IgD-negative memory B cell (primary cell): ENCODE results near the gene KIAA0825. TPM values are rescaled to one million over a fixed set of nuclear protein-coding genes. Genes with fewer than 3 reads are reported as not detected.

Source experiments
- H3K27ac Mint-ChIP-seq, 3 donors: one replicate each; pipeline ENCODE4 v1.8.0; 2020 to 2022; ENCODE audit warnings: mild to moderate bottlenecking in 3 of 3, mixed read lengths in 3 of 3, moderate library complexity in 1 of 3
- H3K27me3 Mint-ChIP-seq: one replicate; pipeline ENCODE4 v1.8.0; 2021; ENCODE audit warnings: mixed read lengths
- H3K36me3 Mint-ChIP-seq: one replicate; pipeline ENCODE4 v1.8.0; 2020; ENCODE audit warnings: mild to moderate bottlenecking, mixed read lengths
- H3K4me1 Mint-ChIP-seq, 3 donors: one replicate each; pipeline ENCODE4 v1.8.0; 2020 to 2022; ENCODE audit warnings: mixed read lengths in 3 of 3, mild to moderate bottlenecking in 1 of 3
- H3K4me3 Mint-ChIP-seq, 4 donors: one replicate each; pipeline ENCODE4 v1.8.0; 2020 to 2022; ENCODE audit warnings: mild to moderate bottlenecking in 4 of 4, mixed read lengths in 4 of 4, moderate library complexity in 3 of 4
- H3K9me3 Mint-ChIP-seq, 3 donors: one replicate each; pipeline ENCODE4 v1.8.0; 2020 to 2021; ENCODE audit warnings: mixed read lengths in 3 of 3, mild to moderate bottlenecking in 1 of 3
- polyA plus RNA-seq: library from polyadenylated mRNA; unstranded; fragments of 300-500 nt; fragmentation: Illumina TruSeq; gene quantifications from one replicate; pipeline ENCODE4 v1.2.3, GENCODE V29; 2021

Gene KIAA0825
- polyA plus RNA-seq, 1 donor from 2014 or later, result 0.84 TPM

- no peaks in the 10 kb centered on the region for H3K4me1 Mint-ChIP-seq
- no peaks in the 10 kb centered on the region for H3K27me3 Mint-ChIP-seq
- H3K9me3 Mint-ChIP-seq, result no peaks in the 10 kb centered on the region
- H3K4me3 Mint-ChIP-seq, result no peak overlapping the region
- no peak overlapping the region for H3K27ac Mint-ChIP-seq
- peaks cover 2% of the 10 kb centered on the region for H3K36me3 Mint-ChIP-seq
These were observed 112.9 kb downstream of the KIAA0825 start for GRCh38 chr5:94505327-94506068.

- H3K27ac Mint-ChIP-seq, result no peak overlapping the region
- H3K4me1 Mint-ChIP-seq, result no peaks in the 10 kb centered on the region
- H3K27me3 Mint-ChIP-seq, result no peaks in the 10 kb centered on the region
- peaks cover 2% of the 10 kb centered on the region for H3K36me3 Mint-ChIP-seq
- H3K4me3 Mint-ChIP-seq, result no peak overlapping the region
- no peaks in the 10 kb centered on the region for H3K9me3 Mint-ChIP-seq
These were observed 114.7 kb downstream of the KIAA0825 start for GRCh38 chr5:94503677-94504076.

- no peaks in the 10 kb centered on the region for H3K4me1 Mint-ChIP-seq
- peaks cover 2% of the 10 kb centered on the region for H3K36me3 Mint-ChIP-seq
These were observed 117.0 kb downstream of the KIAA0825 start for GRCh38 chr5:94501365-94501764.

GRCh38 chr5:94499806-94500205 lies 118.6 kb downstream of the KIAA0825 start:
- Mint-ChIP-seq H3K4me3 (no peak overlapping the region), H3K27me3 (no peaks in the 10 kb centered on the region), H3K27ac (no peak overlapping the region), H3K36me3 (peaks cover 4% of the 10 kb centered on the region), H3K9me3 (no peaks in the 10 kb centered on the region), H3K4me1 (no peaks in the 10 kb centered on the region)

More at GRCh38 chr5:94501365-94501764, 117.0 kb downstream of the KIAA0825 start:
- Mint-ChIP-seq H3K9me3 (no peaks in the 10 kb centered on the region), H3K4me3 (no peak overlapping the region), H3K27ac (no peak overlapping the region), H3K27me3 (no peaks in the 10 kb centered on the region)

- Mint-ChIP-seq H3K9me3 (no peaks in the 10 kb centered on the region), H3K4me3 (no peak overlapping the region), H3K36me3 (peaks cover 4% of the 10 kb centered on the region), H3K27ac (no peak overlapping the region), H3K27me3 (no peaks in the 10 kb centered on the region), H3K4me1 (no peaks in the 10 kb centered on the region)
These were observed 120.2 kb downstream of the KIAA0825 start for GRCh38 chr5:94498199-94498598.

GRCh38 chr5:94485067-94485466 lies 133.3 kb downstream of the KIAA0825 start:
- H3K4me1 Mint-ChIP-seq, result no peaks in the 10 kb centered on the region
- no peaks in the 10 kb centered on the region for H3K9me3 Mint-ChIP-seq
- no peak overlapping the region for H3K27ac Mint-ChIP-seq
- no peaks in the 10 kb centered on the region for H3K27me3 Mint-ChIP-seq
- H3K4me3 Mint-ChIP-seq, result no peak overlapping the region
- H3K36me3 Mint-ChIP-seq, result peaks cover 2% of the 10 kb centered on the region

- Mint-ChIP-seq H3K4me3 (no peak overlapping the region), H3K27me3 (no peaks in the 10 kb centered on the region), H3K9me3 (no peaks in the 10 kb centered on the region), H3K4me1 (no peaks in the 10 kb centered on the region), H3K27ac (no peak overlapping the region), H3K36me3 (peaks cover 3% of the 10 kb centered on the region)
These were observed 137.3 kb downstream of the KIAA0825 start for GRCh38 chr5:94481059-94481458.

GRCh38 chr5:94480486-94480885 lies 137.9 kb downstream of the KIAA0825 start:
- Mint-ChIP-seq H3K4me1 (no peaks in the 10 kb centered on the region), H3K4me3 (no peak overlapping the region), H3K9me3 (no peaks in the 10 kb centered on the region), H3K27me3 (no peaks in the 10 kb centered on the region), H3K27ac (no peak overlapping the region), H3K36me3 (peaks cover 3% of the 10 kb centered on the region)

GRCh38 chr5:94473936-94474335 lies 144.5 kb downstream of the KIAA0825 start:
- Mint-ChIP-seq H3K9me3 (no peaks in the 10 kb centered on the region), H3K27me3 (no peaks in the 10 kb centered on the region), H3K27ac (no peak overlapping the region), H3K36me3 (peaks cover 6% of the 10 kb centered on the region), H3K4me1 (no peaks in the 10 kb centered on the region), H3K4me3 (no peak overlapping the region)

GRCh38 chr5:94471521-94471920 lies 146.9 kb downstream of the KIAA0825 start:
- H3K36me3 Mint-ChIP-seq, result peaks cover 4% of the 10 kb centered on the region
- H3K4me3 Mint-ChIP-seq, result no peak overlapping the region
- H3K27ac Mint-ChIP-seq, result no peak overlapping the region
- no peaks in the 10 kb centered on the region for H3K9me3 Mint-ChIP-seq
- H3K27me3 Mint-ChIP-seq, result no peaks in the 10 kb centered on the region
- H3K4me1 Mint-ChIP-seq, result no peaks in the 10 kb centered on the region

- H3K36me3 Mint-ChIP-seq, result peaks cover 4% of the 10 kb centered on the region
- H3K27ac Mint-ChIP-seq, result no peak overlapping the region
- H3K27me3 Mint-ChIP-seq, result no peaks in the 10 kb centered on the region
- no peak overlapping the region for H3K4me3 Mint-ChIP-seq
- no peaks in the 10 kb centered on the region for H3K4me1 Mint-ChIP-seq
- no peaks in the 10 kb centered on the region for H3K9me3 Mint-ChIP-seq
These were observed 147.6 kb downstream of the KIAA0825 start for GRCh38 chr5:94470802-94471201.

GRCh38 chr5:94469894-94470329 lies 148.5 kb downstream of the KIAA0825 start:
- no peaks in the 10 kb centered on the region for H3K9me3 Mint-ChIP-seq
- no peak overlapping the region for H3K4me3 Mint-ChIP-seq
- no peaks in the 10 kb centered on the region for H3K4me1 Mint-ChIP-seq
- H3K27me3 Mint-ChIP-seq, result no peaks in the 10 kb centered on the region
- H3K27ac Mint-ChIP-seq, result no peak overlapping the region
- peaks cover 4% of the 10 kb centered on the region for H3K36me3 Mint-ChIP-seq

GRCh38 chr5:94467954-94468930 lies 150.2 kb downstream of the KIAA0825 start:
- Mint-ChIP-seq H3K4me1 (no peaks in the 10 kb centered on the region), H3K4me3 (no peak overlapping the region), H3K9me3 (no peaks in the 10 kb centered on the region), H3K36me3 (peaks cover 4% of the 10 kb centered on the region), H3K27ac (no peak overlapping the region), H3K27me3 (no peaks in the 10 kb centered on the region)

GRCh38 chr5:94467346-94467953 lies 151.0 kb downstream of the KIAA0825 start:
- Mint-ChIP-seq H3K4me1 (no peaks in the 10 kb centered on the region), H3K4me3 (no peak overlapping the region), H3K27ac (no peak overlapping the region), H3K27me3 (no peaks in the 10 kb centered on the region), H3K36me3 (no peaks in the 10 kb centered on the region), H3K9me3 (no peaks in the 10 kb centered on the region)

- no peaks in the 10 kb centered on the region for H3K27me3 Mint-ChIP-seq
- H3K36me3 Mint-ChIP-seq, result no peaks in the 10 kb centered on the region
- no peaks in the 10 kb centered on the region for H3K4me1 Mint-ChIP-seq
- H3K27ac Mint-ChIP-seq, result no peak overlapping the region
- no peak overlapping the region for H3K4me3 Mint-ChIP-seq
- no peaks in the 10 kb centered on the region for H3K9me3 Mint-ChIP-seq
These were observed 154.7 kb downstream of the KIAA0825 start for GRCh38 chr5:94463739-94464138.
